SU-DHL-6 (cell line): ENCODE data around the gene BEST3.

ENCODE experiments used
- H2AFZ ChIP-seq: fragments of 200-600 bp; sonication (generic); 2 replicates; pipeline ENCODE4 v1.6.1; 2014; ENCODE audit warnings: low read depth, mild to moderate bottlenecking, moderate library complexity, mixed read lengths, antibody characterized with exemption, low read length; ENCODE audit not compliant: severe bottlenecking
- H3F3A ChIP-seq: fragments of 200-600 bp; shearing (Covaris generic); 2 replicates; pipeline ENCODE4 v1.6.0; 2016; ENCODE audit warnings: antibody characterized with exemption, mild to moderate bottlenecking; ENCODE audit not compliant: insufficient read depth
- H3K27ac ChIP-seq: fragments of 200-600 bp; sonication (generic); 2 replicates; pipeline ENCODE4 v1.5.1; 2016; ENCODE audit warnings: low read depth, mild to moderate bottlenecking, low read length, moderate library complexity, mixed read lengths
- H3K27me3 ChIP-seq: fragments of 200-600 bp; sonication (generic), shearing (Covaris generic); 2 replicates; pipeline ENCODE4 v1.6.0; 2014; ENCODE audit warnings: mild to moderate bottlenecking, low read length
- H3K36me3 ChIP-seq: fragments of 200-600 bp; sonication (generic); 2 replicates; pipeline ENCODE4 v1.6.1; 2014; ENCODE audit warnings: mild to moderate bottlenecking, low read length, mixed read lengths
- H3K4me2 ChIP-seq: fragments of 300-600, 200-600 bp; shearing (Covaris generic), sonication (generic); 2 replicates; pipeline ENCODE4 v1.6.0; 2014; ENCODE audit warnings: low read length, low read depth, mild to moderate bottlenecking; ENCODE audit not compliant: poor library complexity, severe bottlenecking
- H3K4me3 ChIP-seq: fragments of 200-600 bp; sonication (generic); 2 replicates; pipeline ENCODE4 v1.5.1; 2014; ENCODE audit warnings: antibody characterized with exemption, low read length, mild to moderate bottlenecking, mixed read lengths; ENCODE audit not compliant: insufficient read depth, poor library complexity, severe bottlenecking
- H3K79me2 ChIP-seq: fragments of 200-600 bp; sonication (generic); 2 replicates; pipeline ENCODE4 v1.6.1; 2014; ENCODE audit warnings: mild to moderate bottlenecking, low read length, moderate library complexity; ENCODE audit not compliant: insufficient read depth
- H3K9ac ChIP-seq: fragments of 200-600 bp; sonication (generic); 2 replicates; pipeline ENCODE4 v1.7.0; 2014; ENCODE audit warnings: mild to moderate bottlenecking, low read length
- H3K9me2 ChIP-seq: fragments of 200-600 bp; sonication (generic); replicated peaks from 2 replicates; pipeline ENCODE4 v1.6.1; 2014; ENCODE audit warnings: low read length; ENCODE audit not compliant: insufficient read depth
- H3K9me3 ChIP-seq: fragments of 200-600 bp; sonication (generic); 2 replicates; pipeline ENCODE4 v1.6.1; 2014; ENCODE audit warnings: low read length, mixed read lengths; ENCODE audit not compliant: insufficient read depth
- H4K20me1 ChIP-seq: fragments of 200-600 bp; sonication (generic); 2 replicates; pipeline ENCODE4 v1.6.1; 2014; ENCODE audit warnings: low read depth, mild to moderate bottlenecking, antibody characterized with exemption, low read length, moderate library complexity, mixed read lengths
- CTCF ChIP-seq: fragments of 200-600 bp; sonication (generic); IDR thresholded peaks from one replicate; pipeline ENCODE4 v1.5.1; 2017; ENCODE audit warnings: antibody characterized with exemption, mild to moderate bottlenecking, low read length, moderate library complexity; ENCODE audit not compliant: insufficient read depth, poor library complexity, severe bottlenecking
- EZH2phosphoT487 ChIP-seq: fragments of 200-600 bp; sonication (generic), shearing (Covaris generic); conservative IDR thresholded peaks from 2 replicates; pipeline ENCODE4 v1.6.1; 2018; ENCODE audit warnings: mild to moderate bottlenecking, antibody characterized with exemption, low read length, moderate library complexity, mixed read lengths

The BEST3 gene

GRCh38 chr12:69623970-69624369 is 75.1 kb downstream of the BEST3 start:
- H2AFZ ChIP-seq = no peak overlapping the region
- H3K9me3 ChIP-seq = no peaks in the 10 kb centered on the region
- H3K36me3 ChIP-seq = no peaks in the 10 kb centered on the region
- H3K79me2 ChIP-seq = no peaks in the 10 kb centered on the region
- no peak for TF ChIP-seq EZH2phosphoT487
- no peaks in the 10 kb centered on the region for H4K20me1 ChIP-seq
- no peaks in the 10 kb centered on the region for H3K27me3 ChIP-seq
- no peak overlapping the region for H3K9ac ChIP-seq
- H3F3A ChIP-seq = no peaks in the 10 kb centered on the region
- H3K4me2 ChIP-seq = no peak overlapping the region
- H3K27ac ChIP-seq = no peak overlapping the region
- H3K9me2 ChIP-seq = no peaks in the 10 kb centered on the region
- no peak overlapping the region for H3K4me3 ChIP-seq

- TF ChIP-seq CTCF = no peak
- no peak for TF ChIP-seq EZH2phosphoT487
- no peaks in the 10 kb centered on the region for H3K27me3 ChIP-seq
Measured at GRCh38 chr12:69621551-69621950, 77.6 kb downstream of the BEST3 start.

GRCh38 chr12:69620921-69621320 is 78.2 kb downstream of the BEST3 start:
- H3K27ac ChIP-seq = no peak overlapping the region
- no peaks in the 10 kb centered on the region for H3F3A ChIP-seq
- H3K79me2 ChIP-seq = no peaks in the 10 kb centered on the region
- H3K27me3 ChIP-seq = no peaks in the 10 kb centered on the region
- no peak overlapping the region for H3K4me2 ChIP-seq
- H3K9me3 ChIP-seq = no peaks in the 10 kb centered on the region
- H2AFZ ChIP-seq = no peak overlapping the region
- H3K9me2 ChIP-seq = no peaks in the 10 kb centered on the region
- no peak overlapping the region for H3K9ac ChIP-seq
- H4K20me1 ChIP-seq = no peaks in the 10 kb centered on the region
- no peaks in the 10 kb centered on the region for H3K36me3 ChIP-seq
- no peak overlapping the region for H3K4me3 ChIP-seq
- TF ChIP-seq CTCF (no peak), EZH2phosphoT487 (no peak)

More at GRCh38 chr12:69621551-69621950, 77.6 kb downstream of the BEST3 start:
- Histone ChIP-seq H4K20me1 (no peaks in the 10 kb centered on the region), H3K27ac (no peak overlapping the region), H3K4me2 (no peak overlapping the region), H3K79me2 (no peaks in the 10 kb centered on the region), H3F3A (no peaks in the 10 kb centered on the region), H3K36me3 (no peaks in the 10 kb centered on the region), H3K9me2 (no peaks in the 10 kb centered on the region), H3K9ac (no peak overlapping the region), H3K9me3 (no peaks in the 10 kb centered on the region), H2AFZ (no peak overlapping the region), H3K4me3 (no peak overlapping the region)

- no peak overlapping the region for H3K4me2 ChIP-seq
- no peaks in the 10 kb centered on the region for H3K9me2 ChIP-seq
- H3K79me2 ChIP-seq = no peaks in the 10 kb centered on the region
- H3K9ac ChIP-seq = no peak overlapping the region
- H3F3A ChIP-seq = no peaks in the 10 kb centered on the region
- H2AFZ ChIP-seq = no peak overlapping the region
- no peaks in the 10 kb centered on the region for H3K9me3 ChIP-seq
- TF ChIP-seq EZH2phosphoT487 = no peak
- no peak for TF ChIP-seq CTCF
- H3K27me3 ChIP-seq = no peaks in the 10 kb centered on the region
- H4K20me1 ChIP-seq = no peaks in the 10 kb centered on the region
- no peak overlapping the region for H3K4me3 ChIP-seq
- H3K27ac ChIP-seq = no peak overlapping the region
- H3K36me3 ChIP-seq = no peaks in the 10 kb centered on the region
Measured at GRCh38 chr12:69620077-69620476, 79.0 kb downstream of the BEST3 start.
